Effector CD4-positive, alpha-beta T cell (primary cell): Measurements from ENCODE around the gene MYL10.

ENCODE experiments used
- DNase-seq: peaks from one replicate; pipeline ENCODE4 v3.0.0-alpha.2; 2020

The MYL10 gene

DNA sequence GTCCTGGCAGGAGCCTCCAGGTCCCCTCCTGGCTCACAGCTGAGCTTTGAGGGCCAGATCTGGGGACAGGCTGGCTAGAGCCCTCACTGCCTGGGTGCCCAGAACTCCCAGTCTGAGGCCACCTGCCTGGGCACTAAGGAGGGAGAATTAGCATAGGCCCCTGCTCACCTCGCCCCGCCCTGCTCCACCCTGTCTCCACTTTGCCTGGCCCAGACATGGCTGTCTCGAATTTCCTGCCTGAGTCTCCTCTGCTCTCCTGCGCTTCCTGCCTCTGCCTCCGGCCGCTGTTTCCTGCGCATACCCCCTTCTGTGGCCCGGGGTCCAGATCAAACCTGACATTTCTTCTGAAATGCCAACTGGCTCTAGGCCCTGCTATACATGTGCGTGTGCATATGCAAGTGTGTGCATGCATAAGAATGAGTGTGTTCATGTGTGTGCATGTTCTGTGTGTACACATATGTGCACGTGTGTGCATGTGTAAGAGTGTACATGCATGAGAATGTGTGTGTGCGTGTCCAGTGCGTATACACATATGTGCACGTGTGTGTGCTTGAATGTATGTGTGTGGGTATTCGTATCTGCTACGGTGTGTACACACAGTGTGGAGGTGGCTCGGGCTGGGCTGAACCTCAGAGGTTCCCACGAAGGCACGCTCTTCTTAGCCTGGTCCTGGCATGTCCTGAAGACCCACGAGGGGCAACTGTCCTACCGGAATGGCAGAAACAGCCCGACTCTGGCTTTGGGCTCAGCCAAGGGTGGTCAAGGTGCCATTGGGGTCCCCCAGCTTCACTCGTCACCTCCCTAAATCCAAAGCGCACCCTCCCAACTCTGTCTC is 64.9 kb downstream of the MYL10 start:
- no peak for DNase-seq
